GM23248 (cell line): ENCODE results near the gene RPL36. TPM values are rescaled to one million over a fixed set of nuclear protein-coding genes. Genes with fewer than 3 reads are reported as not detected.
"Not testable (repeated sequence)": the region's sequence is repeated elsewhere in the genome, so short reads cannot be mapped to it uniquely, and the experiment has no call there.

Source experiments
- DNase-seq: peaks from one replicate; pipeline ENCODE4 v3.0.0-alpha.2; 2015
- H2AFZ ChIP-seq: fragments of 200-600 bp; sonication (generic); 2 replicates; pipeline ENCODE4 v1.6.1; 2016; ENCODE audit warnings: antibody characterized with exemption
- H3F3A ChIP-seq: fragments of 200-600 bp; sonication (generic); 2 replicates; pipeline ENCODE4 v1.6.1; 2016; ENCODE audit warnings: mild to moderate bottlenecking, antibody characterized with exemption, mixed run types; ENCODE audit not compliant: insufficient read depth
- H3K27ac ChIP-seq: fragments of 200-600 bp; sonication (generic); 2 replicates; pipeline ENCODE4 v1.5.1; 2016; ENCODE audit warnings: mild to moderate bottlenecking
- H3K27me3 ChIP-seq: fragments of 200-600 bp; sonication (generic); replicated peaks from 2 replicates; pipeline ENCODE4 v1.6.1; 2016; ENCODE audit warnings: mild to moderate bottlenecking; ENCODE audit not compliant: insufficient read depth
- H3K36me3 ChIP-seq: fragments of 200-600 bp; sonication (generic); 2 replicates; pipeline ENCODE4 v1.6.1; 2016; ENCODE audit warnings: low read depth, mild to moderate bottlenecking
- H3K4me1 ChIP-seq: fragments of 200-600 bp; sonication (generic); 2 replicates; pipeline ENCODE4 v1.6.1; 2016; ENCODE audit warnings: mild to moderate bottlenecking; ENCODE audit not compliant: insufficient read depth
- H3K4me2 ChIP-seq: fragments of 200-600 bp; sonication (generic); one replicate; pipeline ENCODE4 v1.6.1; 2016; ENCODE audit warnings: mild to moderate bottlenecking; ENCODE audit not compliant: unreplicated experiment
- H3K4me3 ChIP-seq: fragments of 200-600 bp; sonication (generic); 2 replicates; pipeline ENCODE4 v1.5.1; 2016; ENCODE audit warnings: mild to moderate bottlenecking
- H3K79me2 ChIP-seq: fragments of 200-600 bp; sonication (generic); 2 replicates; pipeline ENCODE4 v1.6.1; 2016; ENCODE audit warnings: mild to moderate bottlenecking; ENCODE audit not compliant: insufficient read depth
- H3K9ac ChIP-seq: fragments of 200-600 bp; sonication (generic); 2 replicates; pipeline ENCODE4 v1.6.1; 2016; ENCODE audit warnings: mild to moderate bottlenecking
- H3K9me2 ChIP-seq: fragments of 200-600 bp; sonication (generic); 2 replicates; pipeline ENCODE4 v1.6.1; 2016; ENCODE audit warnings: mixed run types, mild to moderate bottlenecking, moderate library complexity; ENCODE audit not compliant: insufficient read depth
- H3K9me3 ChIP-seq: fragments of 200-600 bp; sonication (generic); one replicate; pipeline ENCODE4 v1.6.1; 2017; ENCODE audit warnings: low read depth
- H4K20me1 ChIP-seq: fragments of 200-600 bp; sonication (generic); 2 replicates; pipeline ENCODE4 v1.6.0; 2016; ENCODE audit not compliant: insufficient read depth
- EZH2 ChIP-seq: fragments of 200-600 bp; sonication (generic); IDR thresholded peaks from 2 replicates; pipeline ENCODE4 v1.6.1; 2018; ENCODE audit warnings: antibody characterized with exemption, mild to moderate bottlenecking; ENCODE audit not compliant: insufficient read depth, poor library complexity, severe bottlenecking
- EZH2phosphoT487 ChIP-seq: fragments of 200-600 bp; sonication (generic); IDR thresholded peaks from 2 replicates; pipeline ENCODE4 v1.6.1; 2018; ENCODE audit warnings: antibody characterized with exemption, moderate library complexity, mild to moderate bottlenecking, low read depth; ENCODE audit not compliant: insufficient read depth
- WGBS, 2 experiments: methylation state at CpG; one replicate each; pipeline ENCODE4 v1.1.6; 2015 to 2017; ENCODE audit warnings: low lambda C conversion rate in 2 of 2, low coverage in 1 of 2; ENCODE audit errors: missing lambda C conversion rate in 2 of 2; 5-methylcytosine and 5-hydroxymethylcytosine counted together
- in situ Hi-C: fragments of 300-500 bp; cut with MboI; formaldehyde crosslinking; loops from 2 replicates; pipeline ENCODE4 v1.15.0; 2020
- polyA plus RNA-seq: library from polyadenylated mRNA; unstranded; fragments of >200 nt; fragmentation: Nextera tagmentation; extraction: Ambion mirVana; gene quantifications from 2 replicates; pipeline ENCODE4 v1.2.1, GENCODE V29; 2016
- total RNA-seq: library from RNA; depleted of rRNA; stranded (reverse); fragments of >200 nt; shearing (Covaris generic); gene quantifications from 2 replicates; pipeline ENCODE4 v1.2.3, GENCODE V29; 2014

RPL36 gene
- total and polyA plus RNA-seq, 2 experiments from 2014 or later, result 503 to 1,128 TPM

- Histone ChIP-seq H3F3A (no peaks in the 10 kb centered on the region), H3K36me3 (no peaks in the 10 kb centered on the region), H3K9ac (peak overlapping the region; percentile 55; the same call in 1 of the 2 replicates), H3K27ac (0 out of 2 replicates have a peak overlapping the region, but pooled peaks have one; percentile 6), H3K9me3 (no peaks in the 10 kb centered on the region), H2AFZ (peak overlapping the region; percentile 78), H3K9me2 (no peaks in the 10 kb centered on the region), H4K20me1 (no peaks in the 10 kb centered on the region), H3K79me2 (peaks cover 17% of the 10 kb centered on the region), H3K4me1 (no peaks in the 10 kb centered on the region), H3K4me3 (peak overlapping the region; percentile 73), H3K27me3 (no peaks in the 10 kb centered on the region), H3K4me2 (peak overlapping the region; percentile 42)
- DNase-seq, result peak; percentile 95
- in situ Hi-C loops, result no loop called here
- 2 to 3% methylated on average over 23 to 37 of the region's 59 CpGs for WGBS, 2 experiments
- TF ChIP-seq EZH2 (no peak), EZH2phosphoT487 (no peak)
Measured at GRCh38 chr19:5686647-5687359, 3.3 kb upstream of the RPL36 start.

- peak overlapping the region; percentile 42 for H3K4me2 ChIP-seq
- peaks cover under 1% of the 10 kb centered on the region; the same call in 1 of the 2 replicates for H4K20me1 ChIP-seq
- no peaks in the 10 kb centered on the region for H3K4me1 ChIP-seq
- H3K4me3 ChIP-seq, result peak overlapping the region; percentile 73
- in situ Hi-C loops, result no loop called here
- peaks cover 3% of the 10 kb centered on the region; the same call in 1 of the 2 replicates for H3K36me3 ChIP-seq
- 51 to 52% methylated on average over 63 to 69 of the region's 76 CpGs for WGBS, 2 experiments
- no peak overlapping the region for H3K27ac ChIP-seq
- H3K9me3 ChIP-seq, result no peaks in the 10 kb centered on the region
- no peaks in the 10 kb centered on the region for H3K9me2 ChIP-seq
- no peaks in the 10 kb centered on the region for H3K27me3 ChIP-seq
- no peak overlapping the region for H3K9ac ChIP-seq
- H2AFZ ChIP-seq, result peak overlapping the region; percentile 78
- H3K79me2 ChIP-seq, result peaks cover 24% of the 10 kb centered on the region
- TF ChIP-seq EZH2phosphoT487 (no peak), EZH2 (no peak)
- H3F3A ChIP-seq, result peaks cover 4% of the 10 kb centered on the region; the same call in 1 of the 2 replicates
- DNase-seq, result no peak
Measured at GRCh38 chr19:5687360-5688198, 2.5 kb upstream of the RPL36 start.

GRCh38 chr19:5688262-5688881 is 1.7 kb upstream of the RPL36 start:
- 86 to 87% methylated on average over 13 of the region's 13 CpGs for WGBS, 2 experiments
- in situ Hi-C loops, result not testable (repeated sequence)

GRCh38 chr19:5690955-5691821 is 1.1 kb downstream of the RPL36 start:
- H2AFZ ChIP-seq, result no peak overlapping the region
- peaks cover 11% of the 10 kb centered on the region; the same call in 1 of the 2 replicates for H3F3A ChIP-seq
- H3K9me3 ChIP-seq, result no peaks in the 10 kb centered on the region
- no peak for TF ChIP-seq EZH2
- TF ChIP-seq EZH2phosphoT487, result no peak
- peaks cover 15% of the 10 kb centered on the region; the same call in 1 of the 2 replicates for H3K36me3 ChIP-seq
- H3K4me3 ChIP-seq, result peak overlapping the region; percentile 84
- H3K4me1 ChIP-seq, result no peaks in the 10 kb centered on the region
- DNase-seq, result peak; percentile 60
- H3K79me2 ChIP-seq, result peaks cover 61% of the 10 kb centered on the region
- peaks cover 9% of the 10 kb centered on the region; the same call in 1 of the 2 replicates for H4K20me1 ChIP-seq
- peak overlapping the region; percentile 61 for H3K4me2 ChIP-seq
- peak overlapping the region; percentile 77 for H3K27ac ChIP-seq
- H3K9ac ChIP-seq, result peak overlapping the region; percentile 86
- no peaks in the 10 kb centered on the region for H3K9me2 ChIP-seq
- H3K27me3 ChIP-seq, result no peaks in the 10 kb centered on the region
- in situ Hi-C loops, result no loop called here
- WGBS, 2 experiments, result 3 to 5% methylated on average over 43 to 54 of the region's 54 CpGs

More at GRCh38 chr19:5688262-5688881, 1.7 kb upstream of the RPL36 start:
- H3K9ac ChIP-seq, H3K36me3 ChIP-seq, H3K4me1 ChIP-seq, H3K4me3 ChIP-seq, H3K27me3 ChIP-seq, H2AFZ ChIP-seq, H3K9me3 ChIP-seq, H3K4me2 ChIP-seq, H4K20me1 ChIP-seq, DNase-seq, H3K27ac ChIP-seq, H3K9me2 ChIP-seq: not testable (repeated sequence)
- Histone ChIP-seq H3F3A (peaks cover 11% of the 10 kb centered on the region; the same call in 1 of the 2 replicates), H3K79me2 (peaks cover 32% of the 10 kb centered on the region)
